Measurements from ENCODE around the gene RBM17.
A peak's percentile ranks its signal among the peaks of the same experiment; 100 is the strongest.
"Not testable (repeated sequence)": the region's sequence is repeated elsewhere in the genome, so short reads cannot be mapped to it uniquely, and the experiment has no call there.

RBM17 gene, protein sequence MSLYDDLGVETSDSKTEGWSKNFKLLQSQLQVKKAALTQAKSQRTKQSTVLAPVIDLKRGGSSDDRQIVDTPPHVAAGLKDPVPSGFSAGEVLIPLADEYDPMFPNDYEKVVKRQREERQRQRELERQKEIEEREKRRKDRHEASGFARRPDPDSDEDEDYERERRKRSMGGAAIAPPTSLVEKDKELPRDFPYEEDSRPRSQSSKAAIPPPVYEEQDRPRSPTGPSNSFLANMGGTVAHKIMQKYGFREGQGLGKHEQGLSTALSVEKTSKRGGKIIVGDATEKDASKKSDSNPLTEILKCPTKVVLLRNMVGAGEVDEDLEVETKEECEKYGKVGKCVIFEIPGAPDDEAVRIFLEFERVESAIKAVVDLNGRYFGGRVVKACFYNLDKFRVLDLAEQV

DNA sequence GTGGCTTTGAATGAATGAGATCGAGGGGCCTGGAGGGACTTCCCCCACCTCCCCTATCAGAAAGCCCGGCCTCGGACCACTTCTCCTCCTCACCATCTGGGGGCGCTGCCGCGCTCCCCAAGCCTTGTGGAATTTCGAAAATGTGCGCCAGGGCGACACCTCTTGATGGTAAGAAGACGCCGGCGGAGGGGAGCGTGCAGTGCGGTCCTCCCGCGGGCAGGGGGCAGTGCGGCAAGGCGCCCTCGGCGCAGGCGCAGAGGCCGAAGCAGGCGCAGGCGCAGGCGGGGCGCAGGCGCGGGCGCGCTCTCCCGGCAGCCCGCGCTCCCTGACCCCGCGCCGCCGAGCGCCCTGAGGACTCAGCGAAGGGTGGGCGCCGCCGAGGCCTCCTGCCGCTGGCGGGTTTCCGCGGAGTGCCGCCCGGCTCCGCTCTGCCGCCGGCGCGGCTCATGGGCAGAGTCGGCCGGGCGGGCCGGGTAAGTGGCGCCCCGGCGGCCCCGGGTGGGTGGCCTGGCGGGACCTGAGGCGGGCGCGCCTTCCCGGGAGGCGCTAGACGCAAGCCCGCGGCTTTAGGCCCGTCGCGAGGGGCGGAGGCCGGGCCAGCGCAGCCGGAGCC lies at the start of gene RBM17:
Gene RBM17, plus strand, starts transcription at position 314 of the 613 bp plus-strand sequence. CDS start 8,032 bp downstream, outside the sequence.
- DNase-seq, result peak; percentile 94

DNA sequence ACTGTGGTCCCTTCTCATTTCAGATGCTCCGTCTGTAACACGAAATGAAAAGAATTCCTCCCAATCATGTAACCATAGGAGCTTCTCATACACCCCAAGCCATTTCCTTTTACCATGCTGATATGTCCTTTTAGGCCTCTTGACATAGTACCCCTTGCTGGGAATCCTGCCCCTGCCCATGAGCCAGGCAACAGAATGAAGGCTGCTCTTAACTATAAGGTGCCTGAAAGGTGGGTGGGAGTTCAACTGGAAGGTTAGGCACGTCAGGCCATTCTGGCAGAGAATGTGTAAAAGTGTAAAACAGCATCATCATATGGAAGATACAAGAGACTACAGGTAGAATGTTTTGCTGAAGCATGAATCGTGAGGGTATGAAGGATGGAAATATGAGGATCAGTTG lies 49.1 kb upstream of the RBM17 start:
- DNase-seq, result no peak

DNA sequence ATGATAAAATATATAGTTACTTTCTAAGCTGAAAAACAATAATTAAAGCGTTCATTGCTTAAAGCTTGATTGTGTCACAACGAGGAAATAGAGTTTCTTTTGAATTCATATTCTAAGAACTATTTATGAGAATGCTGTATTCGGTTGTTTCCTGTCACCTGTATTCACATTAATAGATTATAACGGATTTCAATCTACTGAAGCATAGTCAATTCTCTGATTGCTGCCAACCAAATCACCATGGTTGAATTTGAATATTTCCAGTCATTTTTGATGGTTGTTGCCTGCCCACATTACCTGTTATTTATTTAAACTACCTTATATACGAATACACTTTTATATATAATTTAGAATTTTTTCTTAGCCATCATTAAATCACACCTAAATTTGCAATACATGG lies 48.6 kb upstream of the RBM17 start:
- DNase-seq, result no peak

DNA sequence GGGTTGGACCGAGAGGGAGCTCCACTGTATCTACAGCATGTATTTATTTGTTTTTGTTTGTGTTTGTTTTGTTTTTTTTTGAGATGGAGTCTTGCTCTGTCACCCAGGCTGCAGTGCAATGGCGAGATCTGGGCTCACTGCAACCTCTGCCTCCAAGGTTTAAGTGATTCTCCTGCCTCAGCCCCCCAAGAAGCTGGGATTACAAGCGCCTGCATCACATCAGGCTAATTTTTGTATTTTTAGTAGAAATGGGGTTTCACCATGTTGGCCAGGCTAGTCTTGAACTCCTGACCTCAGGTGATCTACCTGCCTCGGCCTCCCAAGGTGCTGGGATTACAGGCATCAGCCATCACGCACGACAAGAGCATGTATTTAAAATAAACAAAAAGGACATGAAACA lies 45.5 kb upstream of the RBM17 start:
- DNase-seq, result not testable (repeated sequence)

DNA sequence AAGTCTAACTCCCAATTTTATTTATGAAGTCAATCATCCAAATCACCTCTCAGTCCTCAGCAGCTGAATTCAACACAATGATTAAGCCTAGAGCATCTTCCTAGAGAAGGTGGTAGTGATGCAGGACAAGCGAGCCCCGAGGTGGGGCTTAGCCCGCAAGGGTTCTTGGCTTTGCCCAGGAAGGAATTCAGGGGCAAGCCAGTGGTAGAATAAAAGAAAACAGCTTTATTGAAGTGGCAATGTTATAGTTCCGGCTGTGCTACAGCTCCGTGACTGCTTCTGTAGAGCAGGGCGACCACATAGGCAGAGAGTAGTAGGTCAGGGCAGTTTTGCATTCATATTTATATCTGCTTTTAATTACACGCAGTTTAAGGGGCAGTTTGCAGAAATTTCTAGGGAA lies 44.8 kb upstream of the RBM17 start:
- DNase-seq, result no peak

DNA sequence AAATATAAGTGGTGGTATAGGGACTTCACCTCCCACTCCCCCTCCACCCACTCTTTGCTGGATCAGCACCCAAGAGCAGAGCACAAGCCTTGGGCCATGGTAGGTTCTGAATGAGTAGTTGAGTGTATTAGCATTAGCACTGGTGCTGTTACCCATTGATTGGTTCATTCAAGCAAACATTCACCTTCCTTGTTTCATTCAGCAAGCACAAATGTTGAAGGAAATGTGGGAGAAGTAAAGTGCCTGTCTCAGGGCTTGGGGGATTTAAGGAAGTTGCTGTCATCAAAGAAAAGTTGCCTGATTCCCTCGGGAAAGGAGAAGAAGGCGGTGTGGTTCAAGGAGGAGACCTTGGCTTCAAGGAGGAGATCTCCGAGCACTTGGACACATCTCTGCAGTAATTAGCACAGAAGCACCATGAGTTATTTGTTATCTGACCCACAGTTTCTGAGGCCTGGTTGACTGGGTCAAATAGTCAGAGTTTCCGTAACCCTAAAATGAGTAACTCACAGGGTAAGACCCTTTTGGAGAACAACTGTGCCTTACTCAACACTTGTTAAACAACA lies 44.0 kb upstream of the RBM17 start:
- no peak for DNase-seq

DNA sequence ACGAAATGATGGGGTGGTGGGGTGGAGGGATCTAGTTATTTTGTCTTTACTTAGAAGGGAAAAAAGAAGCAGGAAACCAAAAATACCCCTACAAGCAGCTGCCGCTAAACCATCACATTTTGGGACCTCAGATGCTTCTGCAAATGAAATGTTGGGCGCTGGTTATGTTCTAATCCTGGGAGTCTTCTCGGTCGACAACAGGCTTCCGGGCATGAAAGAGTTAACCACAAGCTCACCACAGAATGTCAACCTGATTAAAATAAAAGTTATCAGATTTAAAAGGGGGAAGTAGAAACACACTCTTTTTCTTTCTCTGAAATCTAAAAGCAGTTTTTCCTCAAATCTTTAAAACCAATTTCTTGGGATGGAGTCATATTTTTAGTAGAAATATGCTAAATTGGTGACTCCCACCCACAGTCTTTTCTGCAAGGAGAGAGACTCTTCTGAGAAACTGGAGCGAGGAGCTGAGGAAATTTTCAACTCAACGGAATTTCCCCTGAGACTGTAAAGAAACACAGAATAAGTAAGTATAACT lies 43.5 kb upstream of the RBM17 start:
- DNase-seq, result no peak

DNA sequence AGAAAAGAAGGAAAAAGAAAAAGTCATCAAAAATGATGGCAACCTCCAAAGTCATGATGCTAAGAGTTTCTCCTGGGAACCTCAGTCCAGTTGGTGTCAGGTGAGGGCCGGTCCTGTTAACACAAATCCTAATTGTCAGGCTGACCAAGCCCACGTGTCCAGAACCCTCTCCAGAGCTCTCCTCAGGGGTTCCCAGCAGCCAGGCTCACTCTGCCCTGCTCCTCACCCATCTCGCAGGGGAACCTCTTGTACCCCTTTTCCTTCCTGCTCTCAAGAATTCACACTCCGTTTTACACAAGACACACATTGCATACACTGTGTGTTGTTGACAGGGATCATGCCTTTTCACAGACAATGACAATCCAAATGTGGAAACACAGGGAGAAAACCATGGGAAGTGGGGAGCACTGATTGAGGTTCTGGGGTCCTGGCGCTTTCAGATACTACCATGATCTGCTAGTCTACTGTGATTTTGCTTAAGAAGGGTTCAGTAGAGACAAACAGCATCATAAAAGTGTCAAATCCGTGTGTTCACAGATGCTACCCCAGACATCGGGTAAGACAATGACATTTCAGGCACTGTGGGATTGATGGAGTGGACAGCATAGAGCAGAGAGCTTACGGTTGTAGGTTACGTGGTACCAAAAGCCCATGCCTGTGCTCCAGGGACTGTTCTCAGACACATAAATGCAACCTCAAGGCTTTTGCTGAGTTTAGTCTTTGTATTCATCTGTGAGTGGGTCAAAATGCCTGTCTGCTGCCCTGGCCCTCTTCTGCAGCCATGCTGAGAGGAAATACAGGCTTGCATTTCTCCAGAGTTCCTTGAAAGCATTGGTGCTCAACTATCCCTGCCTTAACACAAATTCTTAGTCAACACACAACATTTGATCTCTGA lies 42.7 kb upstream of the RBM17 start:
- no peak for DNase-seq

DNA sequence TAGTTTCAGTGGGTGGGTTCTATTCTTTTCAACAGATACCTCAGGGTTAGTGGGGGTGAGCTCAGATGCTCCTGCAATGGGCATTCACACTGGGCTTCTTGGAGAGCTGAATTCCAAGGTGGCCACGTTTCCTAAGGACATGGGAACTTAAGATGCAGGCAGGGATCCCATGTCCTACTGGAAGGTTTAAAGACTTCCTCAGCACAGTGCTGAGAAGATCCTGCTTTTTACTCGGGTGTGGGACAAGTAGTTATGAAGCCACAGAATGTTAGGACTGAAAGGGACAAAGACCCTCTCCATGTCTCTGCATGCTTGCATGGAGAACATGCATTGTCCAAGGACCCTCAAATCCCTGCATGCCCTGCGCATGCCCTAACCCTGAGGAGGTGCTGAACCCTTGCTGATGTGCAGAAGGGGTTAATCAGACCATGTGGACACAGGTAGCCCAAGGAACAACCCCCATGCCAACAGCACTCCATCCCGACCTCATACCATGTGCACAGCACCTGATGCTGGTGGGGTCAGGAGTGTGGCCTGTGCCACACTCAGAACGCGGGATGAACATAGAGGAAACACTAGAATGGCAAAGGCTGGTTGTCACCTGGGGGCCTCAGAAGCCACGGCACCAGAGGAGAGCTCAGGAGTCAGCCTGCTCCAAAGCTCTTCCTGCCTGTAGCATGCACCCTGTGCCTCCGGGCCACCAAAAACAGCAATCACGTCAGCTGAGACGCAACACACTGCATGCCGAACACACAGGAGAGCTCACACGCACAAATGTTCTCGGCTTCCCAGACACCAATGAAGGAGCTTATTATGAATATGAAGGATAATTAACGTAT lies 41.8 kb upstream of the RBM17 start:
- no peak for DNase-seq

DNA sequence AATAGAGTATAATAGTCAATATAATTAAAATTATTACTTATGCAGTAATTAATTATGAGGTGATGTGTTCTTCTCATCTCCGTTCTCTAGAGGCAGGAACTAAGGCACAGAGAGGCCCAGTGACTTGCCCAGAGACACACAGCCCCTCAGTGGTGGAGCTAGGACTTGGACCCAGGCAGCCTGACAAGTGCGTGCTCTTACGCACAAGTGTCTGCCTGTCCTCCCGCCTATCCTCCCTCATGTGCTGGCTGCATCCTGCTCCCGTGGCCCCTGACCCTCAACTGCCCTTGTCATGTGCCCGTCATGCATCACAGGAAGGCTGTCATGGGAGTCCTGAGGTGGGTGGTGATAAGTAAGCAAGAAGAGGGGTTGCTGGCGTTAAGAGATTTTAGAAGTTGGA lies 41.0 kb upstream of the RBM17 start:
- no peak for DNase-seq

DNA sequence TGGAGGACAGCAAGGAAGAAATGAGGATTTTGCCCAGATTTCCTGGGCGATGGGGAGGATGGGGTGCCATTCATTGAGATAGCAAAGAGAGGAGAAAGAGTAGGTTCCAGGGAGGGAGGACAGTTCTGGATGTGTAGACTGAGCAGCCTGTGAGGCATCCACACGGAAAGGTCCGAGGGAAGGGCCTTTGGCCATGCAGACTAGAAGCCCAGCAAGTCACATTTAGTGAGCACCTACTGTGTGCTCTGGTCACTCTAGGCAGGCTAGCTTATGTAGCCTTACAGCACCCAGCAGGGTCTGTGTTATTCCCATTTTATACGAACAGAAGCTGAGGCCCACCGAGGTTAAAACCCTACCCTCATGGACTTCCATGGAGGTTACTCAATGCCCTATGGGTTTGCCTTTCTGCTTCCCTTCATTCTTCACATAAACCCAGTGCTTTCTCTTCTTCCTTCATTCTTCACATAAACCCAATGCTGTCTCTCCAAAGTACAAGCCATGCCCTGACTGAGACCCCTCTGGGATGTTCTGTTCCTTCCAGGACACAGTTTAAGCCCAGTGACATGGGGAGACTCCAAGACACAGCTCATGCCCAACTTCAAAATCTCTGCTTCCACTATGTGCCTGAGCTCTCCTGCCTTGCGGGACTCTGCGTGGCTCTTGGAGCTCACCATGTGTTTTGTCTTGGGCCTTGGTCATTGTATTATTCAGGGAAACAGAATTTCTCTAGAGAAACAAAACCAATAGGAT lies 40.4 kb upstream of the RBM17 start:
- no peak for DNase-seq

DNA sequence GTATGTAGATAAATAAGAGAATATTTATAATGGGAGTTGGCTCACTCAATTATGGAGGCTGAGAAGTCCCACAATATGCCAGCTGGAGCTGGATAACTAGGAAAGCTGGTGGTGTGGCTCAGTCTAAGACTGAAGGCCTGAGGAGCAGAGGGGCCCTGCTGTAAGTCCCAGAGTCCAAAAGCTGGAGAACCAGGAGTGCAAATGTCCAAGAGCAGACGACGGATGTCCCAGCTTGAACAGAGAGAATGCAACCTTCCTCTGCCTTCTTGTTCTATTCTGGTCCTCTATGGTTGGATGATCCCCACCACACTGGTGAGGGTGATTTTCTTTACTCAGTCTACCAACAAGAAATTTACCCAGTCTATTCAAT lies 39.8 kb upstream of the RBM17 start:
- DNase-seq, result no peak

DNA sequence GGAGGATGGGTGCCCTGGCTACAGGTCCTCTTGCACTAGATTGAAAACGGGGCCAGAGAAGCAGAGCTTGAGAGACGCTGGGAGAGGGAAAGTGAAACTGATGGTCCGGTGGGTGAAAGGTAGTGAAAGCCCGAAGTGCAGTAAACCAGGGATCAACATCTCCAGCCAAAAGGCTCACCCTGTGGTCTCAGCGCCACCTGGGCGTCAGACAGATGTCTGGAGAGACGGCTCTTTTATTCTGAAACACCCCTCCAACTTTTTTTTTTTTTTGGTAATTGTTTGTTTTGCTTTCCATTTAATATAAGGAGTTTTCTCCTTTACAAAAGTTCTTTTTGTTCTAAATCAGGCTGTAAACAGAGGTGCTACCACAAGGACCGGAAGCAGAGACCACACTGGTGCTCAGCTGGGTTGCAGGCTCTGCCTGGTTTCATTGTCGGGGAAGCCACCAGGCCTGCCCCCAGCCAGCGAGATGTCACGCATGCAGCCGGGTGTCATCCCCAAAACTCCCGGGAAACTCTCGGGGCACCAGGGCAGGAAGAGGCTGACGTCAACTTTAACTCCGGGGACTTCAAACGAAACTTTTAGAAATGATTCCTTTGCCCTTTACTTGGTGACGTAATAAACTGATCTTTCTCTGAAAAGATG lies 37.9 kb upstream of the RBM17 start:
- peak; percentile 1 for DNase-seq

DNA sequence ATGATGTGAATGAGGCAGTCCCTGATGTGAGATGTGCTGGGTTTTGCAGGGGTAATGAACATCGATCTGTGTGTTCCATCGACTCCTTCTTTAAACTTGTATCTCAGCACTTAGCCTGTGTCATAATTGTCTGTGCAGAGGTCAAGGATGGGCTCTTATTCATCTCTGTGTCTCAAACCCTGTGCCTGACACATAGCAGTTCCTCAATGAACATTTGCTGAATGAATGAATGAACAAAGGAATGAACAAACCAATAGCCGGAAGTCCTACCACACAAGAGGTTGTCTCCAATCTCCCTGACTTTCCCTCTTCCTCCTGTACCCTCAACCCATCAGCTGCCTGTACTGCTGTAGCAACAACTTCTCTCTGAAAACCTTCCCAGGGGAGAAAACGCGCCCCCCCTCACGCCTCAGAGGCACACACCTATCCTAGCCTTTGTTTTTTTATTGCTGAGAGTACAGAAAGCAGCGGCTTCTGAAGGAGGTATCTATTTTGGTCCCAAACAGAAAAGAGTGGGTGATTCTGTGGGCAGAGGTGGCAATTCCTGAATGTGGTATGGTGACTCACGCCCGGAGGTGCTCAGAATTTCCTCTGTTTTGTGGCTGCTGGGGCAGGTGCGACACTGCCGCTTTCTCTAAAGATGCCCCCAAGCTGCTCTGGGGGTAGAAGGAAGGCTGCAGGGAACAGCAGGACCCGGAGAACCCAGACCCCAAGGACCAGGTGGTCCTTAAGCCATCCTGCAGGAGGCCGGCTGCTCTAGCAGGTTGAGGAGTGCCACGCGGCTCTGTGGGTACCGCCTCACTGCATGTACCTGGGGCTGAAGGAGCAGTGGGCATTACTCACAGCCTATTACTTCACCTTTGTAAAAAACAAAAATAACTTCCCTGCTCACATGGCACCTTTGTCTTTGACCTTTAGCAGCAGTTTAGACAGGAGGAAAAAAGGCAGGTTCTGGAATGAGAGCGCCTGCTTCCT lies 36.3 kb upstream of the RBM17 start:
- no peak for DNase-seq

DNA sequence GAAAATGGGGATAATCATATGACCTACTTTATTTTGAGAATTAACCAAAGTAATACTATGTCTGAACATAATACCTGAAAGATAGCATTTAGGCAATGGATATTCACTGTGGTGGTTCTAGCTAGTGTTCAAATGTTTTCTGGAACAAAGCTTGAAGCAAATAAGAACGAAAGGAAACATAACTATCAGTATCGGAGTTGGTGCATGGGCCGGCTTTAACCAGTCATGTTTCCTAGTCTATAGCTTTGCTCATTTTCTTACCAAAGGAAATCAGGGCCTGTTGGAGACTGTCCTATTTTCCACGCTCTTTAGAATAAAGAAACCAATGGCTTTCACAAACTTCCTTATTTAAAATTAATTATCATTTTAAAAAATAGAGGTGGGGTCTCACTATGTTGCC lies 35.5 kb upstream of the RBM17 start:
- no peak for DNase-seq

DNA sequence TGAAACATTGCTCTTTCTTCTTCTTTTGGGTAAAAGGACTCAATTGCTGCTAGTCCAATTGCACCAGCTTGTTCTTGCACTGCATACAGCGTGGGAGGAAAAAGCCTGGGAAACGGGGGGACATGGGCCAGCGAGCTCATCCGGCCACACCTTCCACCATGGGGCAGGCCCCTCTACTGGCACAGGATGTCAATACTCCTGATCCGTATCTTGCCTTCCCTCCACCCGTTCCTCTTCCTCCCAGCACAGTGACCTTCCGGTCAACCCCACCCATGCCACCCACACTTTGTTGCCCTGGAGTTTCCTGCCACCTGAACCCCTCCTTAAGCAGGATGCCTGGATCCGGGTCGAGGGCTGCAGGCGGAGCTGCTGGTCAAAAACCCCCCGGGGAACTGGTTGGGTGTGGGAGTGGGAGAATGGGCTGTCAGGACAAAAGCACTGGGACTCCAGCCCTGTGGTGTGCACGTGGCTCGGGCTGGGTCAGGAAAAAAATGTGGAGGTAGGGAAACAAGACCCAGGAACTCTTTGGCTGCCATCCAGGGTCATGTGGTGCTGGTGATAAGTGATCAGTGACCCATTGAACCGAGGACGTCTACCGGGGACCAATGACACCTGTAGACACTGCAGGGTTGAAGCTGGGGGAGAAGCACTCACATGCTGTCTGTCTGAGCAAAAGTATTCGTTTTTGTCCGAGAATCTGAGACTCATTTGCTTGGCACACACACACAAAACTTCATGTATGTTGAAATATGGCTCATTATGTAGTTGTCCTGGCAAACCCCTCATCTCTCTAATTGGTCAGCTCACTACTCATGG lies 34.8 kb upstream of the RBM17 start:
- no peak for DNase-seq

DNA sequence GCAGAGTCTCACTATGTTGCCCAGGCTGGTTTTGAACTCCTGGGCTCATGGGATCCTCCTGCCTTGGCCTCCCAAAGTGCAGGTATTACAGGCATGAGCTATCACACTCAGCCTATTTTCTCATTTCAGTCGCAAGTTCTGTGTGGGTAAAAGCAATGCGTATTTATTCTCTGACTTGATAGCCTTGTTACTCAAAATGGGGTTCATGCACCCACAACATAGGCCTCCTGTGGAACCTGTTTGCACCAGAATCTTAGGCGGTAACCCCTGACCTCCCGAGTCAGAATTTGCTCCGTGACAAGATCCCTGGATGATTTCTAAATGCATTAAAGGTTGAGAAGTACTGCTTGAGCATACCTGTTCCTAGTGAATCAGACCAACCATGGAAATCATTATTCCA lies 34.0 kb upstream of the RBM17 start:
- DNase-seq, result no peak

DNA sequence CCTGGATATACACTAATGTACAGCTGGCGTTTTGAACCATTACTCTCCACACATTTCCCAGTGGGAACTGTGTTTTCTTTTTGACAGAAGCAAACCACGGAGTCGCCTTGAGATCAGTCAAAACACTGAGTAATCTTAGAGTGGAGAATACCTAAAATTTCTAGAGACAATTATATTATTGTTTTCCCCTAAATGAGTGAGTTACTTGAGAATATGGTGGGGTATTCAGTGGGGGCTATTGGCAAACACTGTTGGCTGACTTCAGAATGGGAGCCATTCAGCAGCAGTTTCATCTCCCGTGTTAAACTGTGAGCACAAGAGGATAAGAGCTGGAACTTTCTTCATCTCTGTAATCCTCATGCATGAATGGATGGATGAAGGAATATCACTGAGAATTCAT lies 32.9 kb upstream of the RBM17 start:
- no peak for DNase-seq

Measured in NCI-H1092 treated with DMSO at 0.1 percent for 48 hours (cell line).